ENCODE measurements around the gene LCP2. TPM values are rescaled to one million over a fixed set of nuclear protein-coding genes. Genes with fewer than 3 reads are reported as not detected.

Gene LCP2
- total and polyA plus RNA-seq, 3 experiments from 2014 or later: 219 to 288 (median 224) TPM

DNA sequence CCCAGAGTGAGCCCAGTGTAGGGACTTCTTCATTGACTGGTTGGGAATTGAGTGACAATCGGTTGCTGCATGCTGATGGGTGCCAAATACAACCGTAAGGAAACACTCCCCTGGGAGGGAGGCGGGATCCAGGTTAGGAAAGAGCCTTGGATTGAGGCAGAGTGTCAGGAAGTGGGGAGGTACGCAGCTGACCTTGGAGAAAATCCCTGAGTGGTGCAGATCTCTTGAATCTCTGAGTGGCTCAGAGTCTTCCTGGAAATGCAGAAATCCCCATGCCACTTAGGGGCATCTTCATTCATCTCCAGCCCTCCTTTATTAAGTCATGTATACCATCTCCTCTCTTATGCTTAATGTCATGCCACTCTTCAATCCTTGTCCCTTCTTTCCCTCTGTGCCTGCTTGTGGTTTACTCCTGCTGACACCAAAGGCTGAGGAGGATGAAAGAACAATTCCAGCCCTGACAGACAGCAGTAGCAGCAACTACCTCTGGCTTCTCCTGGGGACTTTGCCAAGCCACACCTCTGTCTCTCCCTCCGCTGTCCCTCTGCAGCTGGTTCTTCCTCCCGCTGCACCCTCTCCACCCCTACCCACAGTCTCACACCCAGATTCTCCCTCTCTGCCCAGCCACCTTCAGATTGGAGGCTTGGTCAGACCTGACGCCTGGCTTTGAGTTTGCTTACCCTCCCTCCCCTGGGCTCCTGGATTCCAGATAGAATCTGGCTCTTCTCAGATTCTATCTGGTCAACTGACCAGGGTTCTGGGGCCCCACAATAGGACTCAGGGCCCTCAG, 14.1 kb upstream of the LCP2 start:
- Histone ChIP-seq H3K36me3 (ENCODE audit: insufficient read depth, low read length) (no peaks in the 10 kb centered on the region), H3K27me3 (ENCODE audit: insufficient read depth, low read length, poor library complexity, severe bottlenecking) (no peaks in the 10 kb centered on the region), H3K9me3 (ENCODE audit: low read length) (no peaks in the 10 kb centered on the region), H3K4me1 (ENCODE audit: insufficient read depth, low read length) (peaks cover 58% of the 10 kb centered on the region), H3K27ac (ENCODE audit: low read depth, low read length) (no peak overlapping the region), H3K4me3 (ENCODE audit: low read length) (peak overlapping the region; percentile 2)
- H3K27ac Mint-ChIP-seq: peak overlapping the region in 7 of 8 donors; percentile 64 to 95 (median 91)
- H3K9me3 Mint-ChIP-seq: no peaks in the 10 kb centered on the region
- peaks cover 33 to 56% (median 45%) of the 10 kb centered on the region in 3 donors for H3K4me1 Mint-ChIP-seq
- no peaks in the 10 kb centered on the region for H3K27me3 Mint-ChIP-seq
- ChIA-PET POLR2A (no interaction called here), CTCF (interaction anchor here (2.4 kb wide), 1 partner anchor 13 kb away, joined by 10 read pairs; the partner anchor contains the start of gene LCP2)
- no peaks in the 10 kb centered on the region for H3K36me3 Mint-ChIP-seq
- DNase-seq: no peak
- H3K4me3 Mint-ChIP-seq: peak overlapping the region in 5 of 7 donors; percentile 8 to 70 (median 43)

DNA sequence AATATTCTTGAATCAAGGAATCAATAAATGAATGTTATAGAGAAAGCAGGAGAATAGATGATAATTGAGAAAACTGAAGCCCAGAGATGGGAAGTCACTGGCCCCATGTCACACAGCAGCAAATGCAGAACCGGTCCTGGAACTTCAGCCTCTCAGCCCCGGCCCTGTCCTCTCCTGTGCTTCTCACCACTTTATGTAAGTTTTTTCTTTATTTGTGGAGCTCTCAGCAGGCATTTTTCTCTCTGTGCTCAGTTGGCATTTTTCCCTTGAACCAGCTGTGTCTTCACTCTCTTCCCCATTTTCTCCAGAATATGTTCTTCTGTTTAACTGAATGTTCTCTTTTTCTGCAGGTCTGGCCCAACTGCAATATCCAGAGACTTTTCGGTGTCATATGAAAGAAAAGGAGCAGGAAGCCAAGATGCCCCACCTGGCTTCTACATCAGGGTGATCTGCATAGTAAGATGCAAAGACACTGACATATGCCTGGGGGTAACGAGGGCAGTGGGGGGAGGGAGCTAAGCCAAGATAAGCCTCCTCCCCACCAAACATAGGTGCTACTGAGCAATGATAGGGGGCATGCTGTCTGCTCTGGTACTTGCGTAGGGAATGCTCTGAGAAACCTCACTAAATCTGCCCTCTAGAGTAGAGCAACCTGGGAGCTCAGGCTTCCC, 12.8 kb upstream of the LCP2 start:
- Histone ChIP-seq H3K4me3 (ENCODE audit: low read length) (no peak overlapping the region), H3K9me3 (ENCODE audit: low read length) (no peaks in the 10 kb centered on the region), H3K27ac (ENCODE audit: low read depth, low read length) (no peak overlapping the region), H3K36me3 (ENCODE audit: insufficient read depth, low read length) (no peaks in the 10 kb centered on the region), H3K27me3 (ENCODE audit: insufficient read depth, low read length, poor library complexity, severe bottlenecking) (no peaks in the 10 kb centered on the region), H3K4me1 (ENCODE audit: insufficient read depth, low read length) (peaks cover 58% of the 10 kb centered on the region)
- H3K27me3 Mint-ChIP-seq: no peaks in the 10 kb centered on the region
- peak overlapping the region in 1 of 8 donors; percentile 21 for H3K27ac Mint-ChIP-seq
- no peak overlapping the region for H3K4me3 Mint-ChIP-seq
- CTCF ChIA-PET: interaction anchor here (1.1 to 1.6 kb wide), 3 partner anchors 13 to 43 kb away, joined by 3 to 4 read pairs (median 3); partner anchors contain the start of gene LCP2
- no peaks in the 10 kb centered on the region for H3K9me3 Mint-ChIP-seq
- peaks cover 33 to 65% (median 48%) of the 10 kb centered on the region in 3 donors for H3K4me1 Mint-ChIP-seq
- no peaks in the 10 kb centered on the region for H3K36me3 Mint-ChIP-seq
- DNase-seq: no peak
- POLR2A ChIA-PET: no interaction called here

DNA sequence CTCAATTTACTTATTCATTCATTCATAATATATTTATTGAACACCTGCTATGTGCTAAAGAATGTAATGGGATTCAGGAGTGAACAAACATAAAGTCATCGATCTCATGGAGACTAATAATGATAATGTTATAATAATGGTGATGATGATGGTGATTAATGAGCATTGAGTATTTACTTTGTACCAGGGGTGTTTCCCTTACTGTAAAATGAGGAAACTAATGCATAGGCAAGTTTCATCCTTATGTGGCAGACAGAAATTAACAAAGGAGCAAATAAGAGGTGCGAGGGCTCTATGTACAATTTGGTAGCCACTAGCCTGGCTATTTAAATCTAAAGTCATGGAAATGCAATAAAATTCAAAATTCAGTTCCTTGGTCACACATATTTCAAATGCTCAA, 11.1 kb upstream of the LCP2 start:
- no peaks in the 10 kb centered on the region for H3K9me3 ChIP-seq (ENCODE audit: low read length)
- Mint-ChIP-seq H3K4me1 (peaks cover 40 to 72% (median 55%) of the 10 kb centered on the region in 3 donors), H3K4me3 (no peak overlapping the region), H3K36me3 (no peaks in the 10 kb centered on the region), H3K27me3 (no peaks in the 10 kb centered on the region), H3K9me3 (no peaks in the 10 kb centered on the region), H3K27ac (peak overlapping the region in 1 of 8 donors; percentile 4)
- no peaks in the 10 kb centered on the region for H3K36me3 ChIP-seq (ENCODE audit: insufficient read depth, low read length)
- no peak overlapping the region for H3K4me3 ChIP-seq (ENCODE audit: low read length)
- no peak overlapping the region for H3K27ac ChIP-seq (ENCODE audit: low read depth, low read length)
- ChIA-PET POLR2A (no interaction called here), CTCF (interaction anchor here (1.6 kb wide), 1 partner anchor 41 kb away, joined by 4 read pairs; no protein-coding TSS in a partner anchor)
- no peak for DNase-seq
- H3K4me1 ChIP-seq (ENCODE audit: insufficient read depth, low read length): peaks cover 61% of the 10 kb centered on the region
- no peaks in the 10 kb centered on the region for H3K27me3 ChIP-seq (ENCODE audit: insufficient read depth, low read length, poor library complexity, severe bottlenecking)

DNA sequence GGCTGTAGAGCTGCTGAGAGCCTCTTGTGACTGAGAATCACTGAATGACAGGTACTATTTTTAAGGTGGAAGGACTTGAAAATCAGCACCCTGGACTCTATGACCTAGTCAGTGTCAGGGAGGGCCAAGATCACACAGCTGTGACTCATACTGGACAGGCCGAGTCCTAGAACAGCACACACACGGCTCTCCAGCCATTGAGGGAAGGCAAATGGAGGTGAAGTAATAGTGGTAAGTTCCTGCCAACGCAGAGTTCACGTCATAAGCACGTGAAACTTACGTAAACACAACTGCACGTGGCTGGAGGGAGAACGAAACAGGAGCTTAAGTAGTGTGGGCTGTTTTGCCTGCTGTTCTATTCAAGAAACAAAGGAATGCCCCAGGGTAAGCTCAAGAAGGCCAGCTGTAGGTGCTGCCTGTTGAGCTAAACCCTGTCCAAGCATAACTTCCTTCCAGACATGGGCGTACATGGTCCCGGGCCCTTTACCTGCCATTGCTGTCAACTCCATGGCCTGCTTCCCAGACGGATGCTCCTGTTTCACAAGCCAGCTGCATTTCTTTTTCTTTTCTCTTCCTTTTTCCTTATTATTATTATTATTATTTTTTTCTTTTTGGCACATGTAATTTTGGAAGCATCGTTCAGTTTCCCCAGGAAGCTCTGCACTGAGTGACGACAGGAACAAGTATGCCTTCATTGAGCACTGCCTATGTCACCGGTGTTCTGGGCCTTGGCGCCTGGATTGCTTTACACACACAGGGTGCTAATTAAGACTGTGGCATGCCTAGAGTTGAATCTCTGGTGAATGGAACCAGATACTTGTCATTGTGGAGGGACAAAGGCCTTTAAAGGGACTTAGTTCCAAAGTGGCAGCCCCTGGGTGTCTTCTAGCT, 10.2 kb upstream of the LCP2 start:
- Histone ChIP-seq H3K4me1 (ENCODE audit: insufficient read depth, low read length) (peaks cover 61% of the 10 kb centered on the region), H3K4me3 (ENCODE audit: low read length) (no peak overlapping the region), H3K27me3 (ENCODE audit: insufficient read depth, low read length, poor library complexity, severe bottlenecking) (no peaks in the 10 kb centered on the region), H3K9me3 (ENCODE audit: low read length) (no peaks in the 10 kb centered on the region), H3K36me3 (ENCODE audit: insufficient read depth, low read length) (no peaks in the 10 kb centered on the region), H3K27ac (ENCODE audit: low read depth, low read length) (no peak overlapping the region)
- CTCF ChIA-PET: interaction anchor here (0.9 to 22.4 kb wide), 6 partner anchors 16 to 82 kb away, joined by 3 to 292 read pairs (median 4); no protein-coding TSS in a partner anchor
- H3K36me3 Mint-ChIP-seq: no peaks in the 10 kb centered on the region
- H3K4me1 Mint-ChIP-seq: peaks cover 42 to 72% (median 55%) of the 10 kb centered on the region in 3 donors
- no peak overlapping the region for H3K4me3 Mint-ChIP-seq
- no peak for DNase-seq
- H3K27me3 Mint-ChIP-seq: no peaks in the 10 kb centered on the region
- POLR2A ChIA-PET: interaction anchor here (1.2 kb wide), 1 partner anchor 27 kb away, joined by 3 read pairs; no protein-coding TSS in a partner anchor
- H3K27ac Mint-ChIP-seq: peak overlapping the region in 1 of 8 donors; percentile 24
- H3K9me3 Mint-ChIP-seq: no peaks in the 10 kb centered on the region

DNA sequence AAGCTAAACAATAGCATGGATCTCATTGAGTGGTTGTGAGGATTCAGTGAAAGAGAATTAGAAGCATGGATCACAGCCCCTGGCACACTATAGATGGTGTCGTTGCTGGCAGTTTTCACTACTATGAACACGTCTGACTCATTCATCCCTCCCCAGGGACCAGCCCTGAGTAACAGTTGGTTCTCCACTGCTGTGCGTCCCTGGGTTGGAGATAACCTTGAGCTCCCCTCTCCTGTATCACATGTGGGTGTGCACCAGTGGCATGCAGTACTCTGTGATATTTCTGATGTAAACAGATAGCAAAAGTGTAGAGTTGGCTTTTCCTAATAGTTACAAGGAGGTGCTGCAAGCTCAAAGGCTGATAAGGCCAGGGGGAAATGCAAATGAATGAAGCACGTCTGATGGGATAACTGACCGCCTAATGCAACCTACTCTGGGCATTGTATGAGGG, 8.8 kb upstream of the LCP2 start:
- Mint-ChIP-seq H3K9me3 (no peaks in the 10 kb centered on the region), H3K4me1 (peaks cover 40 to 72% (median 54%) of the 10 kb centered on the region in 3 donors), H3K27me3 (no peaks in the 10 kb centered on the region), H3K4me3 (no peak overlapping the region), H3K27ac (peak overlapping the region in 1 of 8 donors; percentile 39), H3K36me3 (no peaks in the 10 kb centered on the region)
- H3K27me3 ChIP-seq (ENCODE audit: insufficient read depth, low read length, poor library complexity, severe bottlenecking): no peaks in the 10 kb centered on the region
- ChIA-PET POLR2A (interaction anchor here (0.6 kb wide), 1 partner anchor 32 kb away, joined by 3 read pairs; no protein-coding TSS in a partner anchor), CTCF (interaction anchor here (1.0 to 22.4 kb wide), 3 partner anchors 31 to 39 kb away, joined by 3 to 292 read pairs (median 12); no protein-coding TSS in a partner anchor)
- no peaks in the 10 kb centered on the region for H3K9me3 ChIP-seq (ENCODE audit: low read length)
- H3K27ac ChIP-seq (ENCODE audit: low read depth, low read length): no peak overlapping the region
- peaks cover 61% of the 10 kb centered on the region for H3K4me1 ChIP-seq (ENCODE audit: insufficient read depth, low read length)
- no peak for DNase-seq
- no peak overlapping the region for H3K4me3 ChIP-seq (ENCODE audit: low read length)
- no peaks in the 10 kb centered on the region for H3K36me3 ChIP-seq (ENCODE audit: insufficient read depth, low read length)

DNA sequence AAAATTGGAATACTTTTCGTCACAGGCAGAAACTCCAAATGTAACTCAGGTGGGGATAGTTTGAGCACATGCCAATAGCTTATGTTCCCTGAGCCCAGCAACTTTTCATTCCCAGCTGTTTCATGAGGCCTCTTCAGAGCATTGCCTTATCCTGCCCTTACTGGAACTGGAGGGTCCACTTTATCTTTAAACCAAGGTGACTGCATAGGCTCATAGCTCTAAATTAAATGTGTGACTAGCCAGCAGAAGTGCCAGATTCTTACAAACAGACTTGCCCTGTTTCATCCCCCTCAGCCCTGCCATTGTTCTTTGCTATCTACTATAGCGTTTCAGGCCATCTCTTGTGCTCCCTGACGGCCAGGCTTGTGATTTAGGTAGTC, 8.1 kb upstream of the LCP2 start:
- ChIA-PET CTCF (interaction anchor here (2.8 to 22.4 kb wide), 2 partner anchors 30 to 33 kb away, joined by 12 to 292 read pairs; no protein-coding TSS in a partner anchor), POLR2A (no interaction called here)
- no peak overlapping the region for H3K4me3 ChIP-seq (ENCODE audit: low read length)
- H3K4me1 Mint-ChIP-seq: peaks cover 41 to 71% (median 54%) of the 10 kb centered on the region in 3 donors
- peak overlapping the region in 2 of 8 donors; percentile 3 to 89 for H3K27ac Mint-ChIP-seq
- H3K27ac ChIP-seq (ENCODE audit: low read depth, low read length): no peak overlapping the region
- peaks cover 61% of the 10 kb centered on the region for H3K4me1 ChIP-seq (ENCODE audit: insufficient read depth, low read length)
- no peak for DNase-seq
- no peaks in the 10 kb centered on the region for H3K27me3 ChIP-seq (ENCODE audit: insufficient read depth, low read length, poor library complexity, severe bottlenecking)
- H3K9me3 Mint-ChIP-seq: no peaks in the 10 kb centered on the region
- no peaks in the 10 kb centered on the region for H3K36me3 ChIP-seq (ENCODE audit: insufficient read depth, low read length)
- no peaks in the 10 kb centered on the region for H3K36me3 Mint-ChIP-seq
- H3K4me3 Mint-ChIP-seq: no peak overlapping the region
- H3K27me3 Mint-ChIP-seq: no peaks in the 10 kb centered on the region
- H3K9me3 ChIP-seq (ENCODE audit: low read length): no peaks in the 10 kb centered on the region

DNA sequence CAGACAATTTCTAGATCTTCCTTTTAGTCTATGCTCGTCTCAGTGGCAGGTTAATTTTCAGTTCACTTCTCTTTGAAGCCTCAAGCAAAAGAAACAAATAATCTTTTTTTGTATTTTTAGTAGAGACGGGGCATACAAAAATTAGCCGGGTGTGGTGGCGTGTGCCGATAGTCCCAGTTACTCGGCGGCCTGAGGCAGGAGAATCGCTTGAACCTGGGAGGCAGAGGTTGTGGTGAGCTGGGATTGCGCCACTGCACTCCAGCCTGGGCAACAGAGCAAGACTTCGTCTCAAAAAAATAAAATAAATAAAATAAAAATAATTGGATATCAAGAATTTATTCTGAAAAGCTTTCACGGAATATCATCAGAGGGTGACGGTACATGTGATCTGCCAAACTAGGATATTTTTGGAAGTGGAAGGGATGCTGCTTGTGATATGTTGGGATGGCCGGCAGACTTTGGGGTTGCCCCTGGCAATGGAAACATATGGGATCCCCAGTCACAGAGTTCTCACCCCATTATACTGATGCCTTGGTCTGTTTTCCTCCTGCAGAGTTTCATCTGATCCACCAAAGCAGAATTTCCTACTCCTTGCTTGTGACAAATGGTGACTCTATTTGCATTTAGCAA, 7.6 kb upstream of the LCP2 start:
- no peak overlapping the region for H3K27ac ChIP-seq (ENCODE audit: low read depth, low read length)
- no peak overlapping the region for H3K4me3 ChIP-seq (ENCODE audit: low read length)
- peak overlapping the region in 1 of 8 donors; percentile 89 for H3K27ac Mint-ChIP-seq
- H3K9me3 ChIP-seq (ENCODE audit: low read length): no peaks in the 10 kb centered on the region
- no peaks in the 10 kb centered on the region for H3K36me3 Mint-ChIP-seq
- peaks cover 42 to 70% (median 53%) of the 10 kb centered on the region in 3 donors for H3K4me1 Mint-ChIP-seq
- no peak overlapping the region for H3K4me3 Mint-ChIP-seq
- H3K27me3 ChIP-seq (ENCODE audit: insufficient read depth, low read length, poor library complexity, severe bottlenecking): no peaks in the 10 kb centered on the region
- H3K36me3 ChIP-seq (ENCODE audit: insufficient read depth, low read length): no peaks in the 10 kb centered on the region
- no peaks in the 10 kb centered on the region for H3K27me3 Mint-ChIP-seq
- H3K9me3 Mint-ChIP-seq: no peaks in the 10 kb centered on the region
- peaks cover 61% of the 10 kb centered on the region for H3K4me1 ChIP-seq (ENCODE audit: insufficient read depth, low read length)
- no peak for DNase-seq
- POLR2A ChIA-PET: no interaction called here
- CTCF ChIA-PET: interaction anchor here (2.4 to 22.4 kb wide), 4 partner anchors 26 to 34 kb away, joined by 12 to 292 read pairs (median 17); no protein-coding TSS in a partner anchor

Measured in CD8-positive, alpha-beta memory T cell (primary cell).